ENCODE measurements around the gene PCDH15.
A peak's percentile ranks its signal among the peaks of the same experiment; 100 is the strongest.

The PCDH15 gene

DNA sequence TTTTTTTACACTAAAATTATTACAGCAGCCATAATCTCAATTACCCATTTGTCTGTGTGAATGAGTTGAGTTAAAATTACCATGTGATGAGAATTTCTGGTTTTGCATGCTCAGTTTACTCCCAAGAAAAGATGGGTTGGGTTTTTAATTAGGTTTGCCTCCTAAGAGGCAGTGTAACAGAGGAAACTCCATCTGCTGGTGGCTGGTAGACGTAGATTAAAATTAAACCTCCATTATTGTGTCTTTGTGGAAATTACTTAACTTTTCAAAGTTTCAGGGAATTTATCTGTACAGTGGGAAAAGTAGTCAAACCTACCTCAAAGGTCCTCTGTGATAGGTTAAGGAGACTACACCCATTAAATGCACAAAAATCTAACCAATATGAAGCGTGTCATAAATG, 954.2 kb downstream of the PCDH15 start:
- no peak for DNase-seq (ENCODE audit: low spot score)

DNA sequence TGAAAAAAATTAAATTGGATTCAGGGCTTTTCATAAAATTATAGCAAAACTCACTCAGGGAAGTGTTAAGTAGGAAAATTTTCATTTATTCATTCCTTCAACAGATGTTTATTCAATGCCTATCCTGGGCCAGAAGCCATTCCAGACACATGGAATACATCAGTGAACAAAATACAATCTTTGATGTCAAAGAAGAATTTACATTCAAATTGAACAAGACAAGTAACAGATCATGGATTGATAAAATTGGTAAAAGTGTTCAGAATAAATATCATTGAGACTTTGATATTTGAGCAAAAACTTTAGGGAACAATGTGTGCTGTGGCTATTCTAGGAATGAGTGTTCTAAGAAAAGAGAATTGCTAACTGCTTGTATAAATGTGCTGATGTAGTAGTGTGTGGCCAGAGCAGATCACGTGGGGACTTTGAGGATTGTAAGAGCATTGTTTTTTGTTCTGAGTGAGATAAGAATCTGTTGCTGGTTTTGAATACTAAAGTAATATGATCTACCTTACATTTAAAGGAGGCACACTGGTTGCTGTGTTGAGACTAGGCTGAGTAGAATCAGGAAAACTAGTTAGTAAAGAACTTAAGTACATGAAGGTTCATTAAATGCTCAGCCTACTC, 957.2 kb downstream of the PCDH15 start:
- DNase-seq (ENCODE audit: low spot score) = no peak

DNA sequence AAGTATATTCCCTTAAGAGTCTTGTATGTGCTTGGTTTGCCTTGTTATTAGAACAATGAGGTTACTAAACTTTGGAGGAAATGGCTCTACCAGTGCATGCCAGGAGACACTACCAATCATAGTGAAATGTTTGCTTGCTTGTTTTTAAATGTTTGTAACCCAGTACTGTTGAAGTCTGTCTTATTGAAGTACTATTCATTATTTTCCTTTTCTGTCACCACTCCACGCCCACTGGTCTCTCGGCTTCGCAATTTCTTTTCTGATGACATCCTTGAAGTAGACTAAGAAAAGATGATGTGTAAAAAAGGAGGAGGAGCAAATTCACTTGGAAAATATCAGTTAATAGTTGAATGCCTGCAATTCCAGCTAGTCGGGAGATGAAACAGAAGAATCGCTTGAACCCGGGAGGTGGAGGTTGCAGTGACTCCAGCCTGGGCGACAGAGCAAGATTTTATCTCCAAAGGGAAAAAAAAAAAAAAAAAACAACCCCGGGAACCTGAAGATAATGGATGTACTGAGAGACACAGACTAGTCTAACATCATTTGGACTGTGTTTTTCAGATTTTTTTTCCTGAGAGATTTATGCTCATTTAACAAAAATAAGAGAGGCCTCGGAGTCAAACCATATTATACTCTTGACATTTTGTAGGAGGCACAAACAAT, 959.4 kb downstream of the PCDH15 start:
- DNase-seq (ENCODE audit: low spot score) = no peak

DNA sequence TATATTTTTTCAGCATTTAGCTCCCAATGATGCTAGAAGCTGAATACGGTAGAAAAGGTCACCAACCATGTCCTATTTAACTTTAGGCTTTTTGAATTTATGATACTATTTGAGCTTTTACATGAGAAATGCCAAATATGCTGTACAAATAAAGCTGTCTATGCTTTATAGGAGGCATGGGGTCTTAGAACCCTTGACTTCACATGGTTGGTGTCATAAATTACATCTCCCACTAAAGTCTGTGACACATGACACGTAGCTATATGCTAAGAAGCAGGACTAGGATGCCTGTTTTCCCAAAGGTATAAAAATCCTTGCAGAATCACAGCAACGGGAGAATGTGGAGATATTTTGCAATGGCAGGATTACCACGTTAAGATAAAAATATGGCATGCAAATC, 960.4 kb downstream of the PCDH15 start:
- no peak for DNase-seq (ENCODE audit: low spot score)

DNA sequence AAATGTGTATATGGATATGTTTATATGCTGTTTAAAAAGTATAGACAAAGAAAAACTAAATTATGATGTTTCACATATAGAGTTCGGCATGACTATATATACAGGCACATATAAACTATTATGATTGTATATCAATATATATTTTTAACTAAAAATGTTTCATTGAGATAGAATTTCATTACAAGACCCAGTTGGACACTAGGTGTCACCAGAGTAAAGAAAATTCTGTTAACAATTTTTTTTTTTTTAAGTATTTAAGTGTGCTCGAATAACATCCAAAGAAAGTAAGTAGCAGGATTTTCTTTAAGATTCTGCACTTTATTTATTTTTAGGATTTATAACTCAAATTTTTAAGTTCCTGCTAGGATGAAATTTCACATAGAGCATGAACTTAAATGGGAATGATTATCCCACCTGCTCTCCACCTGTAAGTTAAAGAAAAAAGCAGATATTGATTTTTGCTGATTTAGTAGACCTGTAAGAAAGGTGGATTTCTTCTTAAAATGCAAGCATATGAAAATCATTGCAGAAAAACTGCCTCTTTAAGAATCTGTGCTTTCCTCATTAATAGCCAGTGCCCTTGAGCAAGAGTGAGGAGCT, 961.5 kb downstream of the PCDH15 start:
- no peak for DNase-seq (ENCODE audit: low spot score)

DNA sequence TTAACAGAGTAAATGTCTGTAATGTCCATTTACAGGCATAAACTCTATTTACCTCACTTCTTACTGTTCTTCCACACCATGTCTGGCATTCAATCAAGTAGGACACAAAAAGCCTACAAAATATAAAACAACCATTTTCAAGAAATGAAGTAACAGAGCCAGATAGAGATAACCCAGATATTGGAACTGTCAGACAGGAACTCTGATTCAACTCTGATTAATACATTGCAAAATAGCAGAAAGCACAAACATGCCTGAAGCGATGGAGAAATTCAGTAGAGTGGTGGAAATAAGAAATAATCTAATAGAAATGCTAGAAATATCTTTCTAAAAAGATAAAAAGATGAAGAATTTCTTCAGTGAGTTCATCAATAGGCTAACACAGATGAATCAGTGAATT, 964.4 kb downstream of the PCDH15 start:
- no peak for DNase-seq (ENCODE audit: low spot score)

DNA sequence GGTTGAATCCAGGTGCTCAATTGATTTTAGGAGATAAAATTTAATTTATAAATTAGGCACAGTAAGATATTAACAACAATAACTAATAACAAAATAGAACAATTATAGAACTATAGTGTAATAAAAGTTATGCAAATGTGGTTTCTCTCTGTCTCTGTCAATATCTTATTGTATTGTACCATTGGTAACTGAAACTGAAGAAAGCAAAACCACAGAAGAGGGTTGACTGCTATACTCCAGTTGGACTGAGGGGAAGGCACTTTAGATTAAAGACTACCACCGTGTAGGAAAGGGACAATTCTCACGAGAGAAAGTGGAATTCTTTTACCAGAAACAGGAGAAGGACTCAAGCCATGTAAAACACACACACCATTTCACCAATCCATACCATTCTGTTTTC, 967.1 kb downstream of the PCDH15 start:
- no peak for DNase-seq (ENCODE audit: low spot score)

DNA sequence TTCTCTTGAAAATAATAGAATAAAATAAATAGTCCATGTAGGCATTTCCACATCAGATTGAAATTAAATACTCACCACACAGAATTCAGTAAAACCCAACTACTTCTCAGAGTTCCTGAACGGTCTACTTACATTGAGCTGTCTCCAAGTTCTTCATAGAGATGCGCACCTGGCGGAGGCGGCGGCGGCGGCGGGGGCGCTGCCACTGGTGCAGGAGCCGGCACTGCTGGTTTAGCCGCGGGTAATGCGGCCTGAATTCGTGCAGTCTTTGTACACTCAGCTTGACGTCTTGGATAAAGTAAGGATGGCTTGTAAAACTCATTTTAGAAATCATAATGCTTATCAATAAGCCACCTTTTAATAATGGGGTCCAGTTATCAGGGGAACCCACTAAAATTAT, 973.8 kb downstream of the PCDH15 start:
- no peak for DNase-seq (ENCODE audit: low spot score)

DNA sequence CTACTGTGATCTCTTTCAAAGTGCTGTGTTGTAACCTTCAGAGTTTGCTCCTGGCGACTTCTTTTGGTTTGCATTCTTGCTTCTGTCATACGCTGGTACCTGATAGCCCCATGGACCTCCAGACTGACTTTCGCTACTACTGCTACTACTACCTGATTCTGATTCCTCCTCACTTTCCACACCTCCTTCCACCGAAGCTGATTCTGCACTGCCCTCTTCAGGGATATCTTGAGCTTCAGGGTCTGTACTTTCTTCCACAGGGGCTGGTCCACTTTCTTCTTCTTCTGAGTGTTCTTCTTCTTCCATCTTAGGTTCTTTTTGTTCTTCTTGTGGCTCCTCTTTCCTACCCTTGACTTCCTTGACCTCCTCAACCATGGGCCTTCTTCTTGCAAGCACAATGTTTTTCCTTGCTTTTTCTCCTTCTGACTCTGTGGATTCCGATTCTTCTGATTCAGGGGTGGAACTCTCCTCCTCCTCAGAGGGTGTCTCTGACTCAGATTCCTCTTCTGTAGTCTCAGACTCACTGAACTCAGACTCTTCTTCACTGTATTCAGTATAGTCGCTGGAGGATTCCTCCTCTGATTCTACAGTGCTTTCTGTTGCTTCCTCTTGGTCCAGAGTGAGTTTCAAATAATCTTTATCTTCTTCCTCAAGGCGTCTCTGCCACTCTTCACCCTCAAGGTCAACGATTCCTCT, 992.2 kb downstream of the PCDH15 start:
- DNase-seq (ENCODE audit: low spot score) = peak; percentile 5

DNA sequence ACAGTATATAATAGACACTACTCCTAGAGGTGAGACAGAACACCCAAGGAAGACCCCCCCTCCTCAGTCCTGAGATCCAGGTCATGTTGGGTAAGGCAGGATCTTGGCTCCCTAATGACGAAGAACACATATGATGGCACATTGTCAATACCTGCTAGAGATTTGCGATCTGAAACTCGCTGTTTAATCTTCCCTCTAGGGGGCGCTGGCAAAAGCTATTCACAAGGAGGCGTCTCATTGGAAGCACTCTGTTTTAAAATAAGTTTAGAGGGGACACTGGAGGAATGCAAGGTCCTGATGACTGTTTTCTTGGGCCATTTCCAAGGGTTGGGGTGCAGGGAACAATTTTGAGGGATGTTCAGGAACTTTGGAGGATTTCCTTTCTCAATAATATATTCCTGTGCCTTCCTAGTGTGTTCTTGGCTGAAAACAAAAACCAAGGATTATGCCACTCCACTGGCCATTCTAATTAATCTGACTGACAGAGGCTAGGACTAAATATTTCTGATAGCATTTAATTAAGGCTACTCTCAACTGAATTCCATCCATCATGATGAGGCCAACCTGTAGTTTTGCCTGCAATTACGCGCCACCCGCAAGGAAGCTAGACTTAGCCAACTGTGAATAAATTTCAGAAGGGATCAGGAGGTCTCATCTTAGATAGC, 1014.7 kb downstream of the PCDH15 start:
- peak; percentile 31 for DNase-seq (ENCODE audit: low spot score)

DNA sequence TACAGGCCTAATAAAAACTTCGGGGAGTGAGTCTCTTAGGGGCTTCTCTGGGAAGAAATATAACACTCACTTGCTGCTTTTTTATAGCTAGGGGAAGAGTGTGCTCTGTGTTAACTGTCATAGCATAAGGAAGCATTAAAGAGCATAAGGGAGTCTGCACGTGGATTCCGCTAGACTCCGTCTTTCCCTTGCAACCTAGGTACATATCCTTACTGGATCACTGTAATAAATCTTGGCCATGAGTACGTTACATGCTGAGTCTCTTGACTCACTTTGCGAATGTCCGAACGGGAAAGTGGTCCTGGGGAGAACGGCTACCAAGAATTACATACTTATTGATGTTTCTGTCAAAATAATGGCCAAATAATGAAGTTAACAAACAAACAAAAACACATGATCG, 1029.3 kb downstream of the PCDH15 start:
- DNase-seq (ENCODE audit: low spot score) = no peak

DNA sequence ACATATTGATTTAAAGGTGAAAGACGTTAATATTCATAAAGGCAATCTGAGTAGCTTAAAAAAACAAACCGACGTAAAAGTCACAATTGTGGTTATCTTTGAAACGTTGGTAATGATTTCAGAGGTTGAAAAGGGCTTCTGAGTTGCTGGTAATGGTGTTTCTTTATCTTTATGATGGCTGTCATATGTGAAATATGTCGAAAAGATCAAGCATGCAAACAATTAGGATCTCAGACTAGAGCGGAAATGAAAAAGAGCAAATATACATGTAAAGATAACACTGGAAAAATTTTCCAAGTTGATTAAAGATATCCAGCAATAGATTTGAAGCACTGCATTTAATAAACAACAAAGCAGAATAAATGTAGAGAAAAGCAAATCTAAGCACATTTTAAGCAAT, 1030.1 kb downstream of the PCDH15 start:
- no peak for DNase-seq (ENCODE audit: low spot score)

DNA sequence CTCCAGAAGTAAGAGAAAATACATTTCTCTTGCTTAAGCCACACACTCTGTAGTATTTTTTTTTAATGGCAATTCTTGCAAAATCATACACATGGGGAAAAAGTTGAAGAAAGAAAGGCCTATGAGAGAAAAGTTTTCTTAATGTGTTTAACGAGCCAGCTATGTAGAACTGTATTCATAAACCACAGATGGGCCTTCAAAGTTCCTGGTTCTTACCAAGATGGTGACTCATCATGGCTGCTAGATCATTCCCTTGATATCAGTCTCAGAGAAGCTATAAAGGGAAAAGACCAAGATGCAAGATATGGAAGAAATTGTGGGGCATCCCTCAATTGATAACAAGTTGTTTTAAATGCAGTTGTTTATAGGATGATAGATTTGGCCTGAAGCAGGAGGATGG, 1035.7 kb downstream of the PCDH15 start:
- no peak for DNase-seq (ENCODE audit: low spot score)

DNA sequence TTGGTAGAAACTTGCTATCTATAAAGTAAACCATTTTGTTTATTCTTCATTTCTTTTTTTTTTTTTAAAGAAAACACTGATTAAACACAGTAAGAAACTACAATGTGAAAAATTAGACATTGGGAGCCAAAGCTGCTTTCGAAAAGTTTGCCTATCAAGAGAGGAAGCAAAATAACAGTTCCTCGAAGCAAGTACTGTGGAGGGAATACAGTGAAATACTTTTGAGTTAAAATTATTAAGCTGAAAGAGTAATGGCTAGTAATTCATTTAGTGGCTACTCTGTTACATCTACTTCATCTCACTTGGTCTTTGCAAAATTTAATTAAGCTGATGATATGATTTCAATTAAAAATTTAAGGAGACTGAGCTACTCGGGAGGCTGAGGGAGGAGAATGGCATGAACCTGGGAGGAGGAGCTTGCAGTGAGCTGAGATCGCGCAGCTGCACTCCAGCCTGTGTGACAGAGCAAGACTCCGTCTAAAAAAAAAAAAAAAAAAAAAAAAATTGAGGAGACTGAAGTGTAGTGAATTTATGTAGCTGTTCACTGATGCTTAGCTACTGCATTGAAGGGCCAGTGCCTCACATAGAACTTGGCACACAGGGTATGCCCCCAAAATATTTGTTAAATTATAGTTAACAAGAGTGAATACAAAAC, 1046.3 kb downstream of the PCDH15 start:
- no peak for DNase-seq (ENCODE audit: low spot score)
